ENCODE results near the gene INSC.

- TF ChIP-seq CTCF (conservative IDR thresholded peaks at IDR 0.05; ENCODE audit: low read depth, low read length) (no peak), EZH2phosphoT487 (IDR thresholded peaks at IDR 0.05; ENCODE audit: borderline replicate concordance, low read length) (no peak)
These were observed 168.0 kb downstream of the INSC start for GRCh38 chr11:15282754-15283153.
